Epithelial cell of esophagus (primary cell): ENCODE data around the gene STAP2.
"Not testable (repeated sequence)": the region's sequence is repeated elsewhere in the genome, so short reads cannot be mapped to it uniquely, and the experiment has no call there.

Source experiments
- DNase-seq: peaks from one replicate; pipeline ENCODE4 v3.0.0; 2010; ENCODE audit warnings: low read depth
- H3K4me3 ChIP-seq: 2 replicates; pipeline ENCODE4 v1.5.1; 2011; ENCODE audit warnings: mild to moderate bottlenecking, low read length, control low read depth
- TF ChIP-seq, protein P1 (sequence below): IDR thresholded peaks from 2 replicates; pipeline ENCODE4 v1.5.1; 2011; ENCODE audit warnings: low read depth, mild to moderate bottlenecking, low read length, control low read depth, inconsistent platforms; ENCODE audit not compliant: insufficient read depth; ENCODE audit errors: missing control alignments

STAP2 gene

DNA sequence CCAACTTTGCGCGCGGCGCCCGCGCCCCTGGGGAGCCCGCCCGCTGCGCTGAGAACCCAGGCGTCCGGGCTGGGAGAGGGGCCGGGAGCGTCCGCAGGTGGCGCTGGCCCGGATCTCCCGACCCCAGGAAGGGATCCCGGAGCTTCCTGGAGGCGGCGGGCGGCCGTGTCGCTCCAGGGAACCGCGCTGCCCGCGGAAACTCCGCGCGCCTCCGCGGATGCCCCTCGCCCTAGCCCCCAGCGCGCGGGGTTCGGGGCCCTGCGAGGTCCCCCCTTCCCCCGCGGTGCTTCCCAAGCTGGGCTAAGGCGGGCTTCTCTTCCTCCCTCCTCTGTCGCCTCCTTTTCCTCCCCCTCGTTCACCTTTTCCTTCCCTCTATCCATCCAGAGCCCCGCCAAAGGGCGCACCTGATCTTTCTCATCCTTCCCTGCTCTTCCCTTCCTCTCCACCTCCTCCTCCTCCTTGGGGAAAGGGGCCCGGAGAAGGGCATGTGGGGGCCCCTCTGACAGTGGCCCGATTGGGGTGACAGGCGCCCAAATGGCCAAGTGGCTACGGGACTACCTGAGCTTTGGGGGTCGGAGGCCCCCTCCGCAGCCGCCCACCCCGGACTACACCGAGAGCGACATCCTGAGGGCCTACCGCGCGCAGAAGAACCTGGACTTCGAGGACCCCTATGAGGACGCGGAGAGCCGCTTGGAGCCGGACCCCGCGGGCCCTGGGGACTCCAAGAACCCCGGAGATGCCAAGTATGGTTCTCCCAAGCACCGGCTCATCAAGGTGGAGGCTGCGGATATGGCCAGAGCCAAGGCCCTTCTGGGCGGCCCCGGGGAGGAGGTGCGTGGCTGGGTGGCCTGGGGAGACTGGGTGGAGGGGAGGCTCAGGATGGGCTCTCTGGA is 58.9 kb downstream of the STAP2 start:
- H3K4me3 ChIP-seq = no peak overlapping the region
- TF ChIP-seq, protein P1, sequence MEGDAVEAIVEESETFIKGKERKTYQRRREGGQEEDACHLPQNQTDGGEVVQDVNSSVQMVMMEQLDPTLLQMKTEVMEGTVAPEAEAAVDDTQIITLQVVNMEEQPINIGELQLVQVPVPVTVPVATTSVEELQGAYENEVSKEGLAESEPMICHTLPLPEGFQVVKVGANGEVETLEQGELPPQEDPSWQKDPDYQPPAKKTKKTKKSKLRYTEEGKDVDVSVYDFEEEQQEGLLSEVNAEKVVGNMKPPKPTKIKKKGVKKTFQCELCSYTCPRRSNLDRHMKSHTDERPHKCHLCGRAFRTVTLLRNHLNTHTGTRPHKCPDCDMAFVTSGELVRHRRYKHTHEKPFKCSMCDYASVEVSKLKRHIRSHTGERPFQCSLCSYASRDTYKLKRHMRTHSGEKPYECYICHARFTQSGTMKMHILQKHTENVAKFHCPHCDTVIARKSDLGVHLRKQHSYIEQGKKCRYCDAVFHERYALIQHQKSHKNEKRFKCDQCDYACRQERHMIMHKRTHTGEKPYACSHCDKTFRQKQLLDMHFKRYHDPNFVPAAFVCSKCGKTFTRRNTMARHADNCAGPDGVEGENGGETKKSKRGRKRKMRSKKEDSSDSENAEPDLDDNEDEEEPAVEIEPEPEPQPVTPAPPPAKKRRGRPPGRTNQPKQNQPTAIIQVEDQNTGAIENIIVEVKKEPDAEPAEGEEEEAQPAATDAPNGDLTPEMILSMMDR = no peak
- DNase-seq = no peak

DNA sequence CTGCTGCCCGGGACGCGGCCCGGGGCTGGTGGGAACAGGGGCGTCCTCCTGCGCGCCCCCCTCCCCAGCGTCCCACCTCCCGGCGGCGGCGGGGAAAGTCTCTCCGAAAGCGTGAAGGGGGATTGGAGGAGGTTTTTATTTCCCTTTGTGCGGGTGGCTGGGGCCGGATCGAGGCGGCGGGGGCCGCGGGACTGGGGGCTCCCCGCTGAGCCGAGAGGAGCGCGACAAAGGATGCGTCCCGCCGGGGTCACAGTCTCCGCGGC is 59.4 kb downstream of the STAP2 start:
- TF ChIP-seq, protein P1 = no peak
- no peak for DNase-seq
- no peak overlapping the region for H3K4me3 ChIP-seq

DNA sequence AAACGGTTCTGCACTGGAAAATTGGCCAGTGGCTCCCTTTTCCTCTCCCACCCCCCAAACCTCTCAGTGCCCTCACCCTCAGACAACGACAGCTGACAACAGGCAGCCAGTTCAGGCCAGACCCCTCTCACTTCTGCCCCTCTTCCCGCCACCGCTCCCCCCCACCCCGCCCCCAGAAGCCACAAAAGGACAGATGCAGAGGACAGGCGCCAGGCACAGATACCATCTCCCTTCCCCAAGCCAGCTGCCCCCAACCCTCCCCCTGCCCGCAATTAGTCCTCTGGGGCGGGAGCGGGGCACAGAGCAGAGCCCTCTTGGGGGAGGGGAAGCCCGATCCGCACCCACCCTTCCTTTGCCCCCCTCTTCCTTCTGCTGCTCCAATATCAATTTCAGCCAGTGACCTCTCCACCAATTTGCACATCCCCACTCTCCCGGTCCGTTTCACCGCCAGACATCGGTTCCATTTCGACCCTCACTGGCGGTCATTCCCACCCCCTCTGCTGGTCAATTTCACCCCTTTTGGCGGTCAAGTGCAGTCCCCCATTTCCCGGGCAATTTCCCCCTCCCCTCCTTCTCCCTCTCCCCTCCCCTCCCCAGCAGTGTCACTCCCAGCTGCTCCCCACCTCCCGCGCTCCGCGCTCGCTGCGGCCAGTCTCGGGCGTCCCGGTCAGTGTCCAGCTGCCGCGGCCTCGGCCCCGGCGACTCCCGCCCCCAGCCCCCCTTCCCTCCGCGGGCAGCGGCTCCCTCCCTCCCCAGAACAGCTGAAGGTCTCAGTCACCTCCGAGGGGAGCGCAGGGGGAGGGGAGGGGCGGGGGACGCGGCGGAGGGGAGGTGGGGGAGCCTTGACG is 60.0 kb downstream of the STAP2 start, which contains the start of gene SHD:
Gene SHD, plus strand, starts transcription at position 848 of the 848 bp plus-strand sequence. CDS start 798 bp downstream, outside the sequence.
- H3K4me3 ChIP-seq = no peak within 1 kb of the TSS
- DNase-seq = no peak
- TF ChIP-seq, protein P1 = no peak

DNA sequence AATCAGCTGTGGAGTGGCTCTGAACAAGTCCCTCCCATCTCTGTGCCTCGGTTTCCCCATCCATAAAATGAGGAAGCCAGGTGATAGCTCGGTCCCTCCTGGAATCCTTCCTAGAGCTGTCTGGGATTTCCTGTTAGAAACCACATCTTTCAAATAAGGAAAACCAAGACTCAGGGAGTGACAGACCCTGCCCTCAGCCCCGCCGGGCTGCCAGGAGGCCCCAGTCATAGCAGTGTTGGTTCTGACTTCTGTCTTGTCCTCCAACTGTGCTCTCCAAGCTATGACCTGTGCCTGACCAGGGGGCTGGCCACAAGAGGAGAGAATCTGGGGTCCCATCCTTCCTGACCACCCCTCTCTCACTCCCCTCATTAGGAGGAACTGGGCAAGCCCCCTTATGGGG is 60.6 kb downstream of the STAP2 start:
- no peak overlapping the region for H3K4me3 ChIP-seq
- TF ChIP-seq, protein P1 = no peak
- DNase-seq = no peak

DNA sequence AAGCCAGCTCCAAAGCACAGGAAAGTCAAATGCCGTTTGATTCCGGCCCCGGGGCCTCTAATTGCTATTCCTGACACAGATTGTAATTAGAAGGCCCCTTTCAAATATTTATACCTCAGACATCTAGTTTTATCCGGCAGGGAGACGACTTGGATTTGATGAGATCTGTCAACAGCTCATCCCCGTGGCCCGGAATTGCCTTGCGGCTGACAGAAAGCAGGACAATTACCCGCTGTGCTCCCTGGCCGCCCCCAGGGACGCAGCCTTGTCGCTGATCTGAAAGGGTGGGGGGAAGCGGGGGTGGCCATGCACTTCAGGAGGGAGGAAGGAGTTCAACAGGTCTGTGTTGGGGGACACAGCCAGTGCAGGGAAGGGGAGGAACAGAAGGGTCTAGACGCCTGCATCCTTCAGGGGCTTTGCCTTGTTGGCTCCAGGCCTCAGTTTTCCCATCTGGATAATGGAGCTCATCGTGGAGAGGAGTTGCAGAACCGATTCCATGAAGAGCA is 61.4 kb downstream of the STAP2 start:
- TF ChIP-seq, protein P1 = no peak
- no peak for DNase-seq
- H3K4me3 ChIP-seq = no peak overlapping the region

DNA sequence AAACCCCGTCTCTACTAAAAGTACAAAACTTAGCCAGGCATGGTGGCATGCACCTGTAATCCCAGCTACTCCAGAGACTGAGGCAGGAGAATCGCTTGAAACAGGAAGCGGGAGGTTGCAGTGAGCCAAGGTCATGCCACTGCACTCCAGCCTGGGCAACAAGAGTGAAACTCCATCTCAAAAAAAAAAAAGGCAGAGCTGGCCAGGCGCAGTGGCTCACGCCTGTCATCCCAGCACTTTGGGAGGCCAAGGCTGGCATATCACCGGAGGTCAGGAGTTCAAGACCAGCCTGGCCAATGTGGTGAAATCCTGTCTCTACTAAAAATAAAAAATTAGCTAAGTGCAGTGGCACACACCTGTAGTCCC is 64.3 kb downstream of the STAP2 start:
- H3K4me3 ChIP-seq, DNase-seq: not testable (repeated sequence)
